HG03103 (cell line): ENCODE results near the gene KCNQ4.
A peak's percentile ranks its signal among the peaks of the same experiment; 100 is the strongest.

Source experiments
- ATAC-seq: cut with Tn5 transposase; IDR thresholded peaks from one replicate; pipeline ENCODE4 v1.9.1; 2021; ENCODE audit warnings: low read depth; ENCODE audit not compliant: unreplicated experiment

KCNQ4 gene

GRCh38 chr1:40856116-40856515 lies 72.5 kb downstream of the KCNQ4 start:
- no peak for ATAC-seq

DNA sequence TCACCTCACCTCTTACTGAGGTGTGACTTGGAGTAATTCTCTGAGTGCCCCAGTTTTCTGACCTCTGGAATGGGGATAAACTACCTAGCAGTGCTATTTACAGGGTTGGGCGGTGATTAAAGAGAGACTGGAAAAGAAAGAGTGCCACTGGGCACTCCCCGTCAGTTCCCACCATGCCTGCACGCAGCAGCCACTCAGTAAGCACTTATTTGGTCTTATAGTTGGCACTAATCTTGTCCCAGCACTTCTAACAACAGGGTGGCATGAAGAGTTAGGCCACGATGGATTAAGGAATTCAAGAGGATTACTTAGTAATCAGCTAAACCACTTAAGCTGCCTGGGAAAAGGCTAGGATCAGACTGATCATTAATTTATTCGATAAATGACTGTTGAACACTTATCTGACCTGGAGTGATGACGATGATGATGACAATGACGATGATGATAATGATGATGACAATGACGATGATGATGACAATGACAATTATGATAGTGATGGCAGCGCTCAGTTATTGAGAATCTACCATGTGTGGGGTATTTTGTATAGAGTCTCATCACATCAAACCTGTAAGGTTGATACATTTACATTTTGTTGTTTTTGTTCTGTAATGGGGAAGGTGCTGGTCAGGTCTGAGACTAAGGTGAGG lies 73.2 kb downstream of the KCNQ4 start:
- ATAC-seq: no peak

GRCh38 chr1:40857737-40858136 lies 74.2 kb downstream of the KCNQ4 start:
- ATAC-seq: no peak

- no peak for ATAC-seq
These were observed 75.3 kb downstream of the KCNQ4 start for GRCh38 chr1:40858856-40859416.

GRCh38 chr1:40860706-40861223 lies 77.2 kb downstream of the KCNQ4 start:
- no peak for ATAC-seq

DNA sequence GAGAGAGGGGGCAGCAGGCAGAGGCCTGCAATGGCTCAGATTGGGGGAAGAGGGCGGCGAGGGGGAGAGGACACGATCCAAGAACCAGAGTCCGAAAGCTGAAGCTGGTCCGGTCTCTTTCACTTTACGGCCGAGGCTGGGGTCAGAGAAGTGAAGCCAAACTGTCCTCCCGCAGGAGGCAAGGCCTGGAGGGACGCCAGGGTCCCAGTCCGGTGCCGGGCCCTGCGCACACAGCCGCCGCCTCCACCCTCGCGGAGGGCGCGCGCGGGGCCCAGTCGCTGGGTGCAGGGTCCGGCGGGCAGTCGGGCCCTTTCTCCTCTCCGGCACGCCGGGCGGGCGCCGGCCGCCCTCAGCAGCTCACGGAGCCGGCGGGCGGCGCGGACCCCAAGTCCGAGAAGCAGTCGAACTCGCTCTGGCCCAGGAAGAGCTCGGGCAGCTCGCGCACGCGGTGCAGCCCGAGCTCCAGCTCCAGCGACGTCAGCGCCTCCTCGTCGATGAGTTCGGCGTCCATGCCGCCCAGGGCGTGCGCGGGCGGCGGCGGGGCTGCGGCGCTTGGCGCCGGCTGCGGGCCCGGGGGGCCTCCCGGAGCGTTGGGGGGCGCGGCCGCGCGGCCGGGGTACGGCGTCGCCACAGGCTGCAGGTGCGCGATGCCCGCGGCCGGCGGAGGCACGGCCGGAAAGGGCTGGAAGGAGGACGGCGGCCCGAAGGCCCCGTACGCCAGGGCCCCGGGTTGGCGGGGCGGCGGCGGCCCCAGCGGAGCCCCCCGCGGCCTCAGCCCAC lies 77.8 kb downstream of the KCNQ4 start:
- ATAC-seq: peak; percentile 2

GRCh38 chr1:40862008-40862863 lies 78.6 kb downstream of the KCNQ4 start, which contains the start of gene CITED4:
Gene CITED4, minus strand, starts transcription at chr1:40862363. Its CDS starts 236 bp downstream, at chr1:40862127.
- peak; percentile 87 for ATAC-seq

- no peak for ATAC-seq
These were observed 84.6 kb downstream of the KCNQ4 start for GRCh38 chr1:40868051-40868723.

DNA sequence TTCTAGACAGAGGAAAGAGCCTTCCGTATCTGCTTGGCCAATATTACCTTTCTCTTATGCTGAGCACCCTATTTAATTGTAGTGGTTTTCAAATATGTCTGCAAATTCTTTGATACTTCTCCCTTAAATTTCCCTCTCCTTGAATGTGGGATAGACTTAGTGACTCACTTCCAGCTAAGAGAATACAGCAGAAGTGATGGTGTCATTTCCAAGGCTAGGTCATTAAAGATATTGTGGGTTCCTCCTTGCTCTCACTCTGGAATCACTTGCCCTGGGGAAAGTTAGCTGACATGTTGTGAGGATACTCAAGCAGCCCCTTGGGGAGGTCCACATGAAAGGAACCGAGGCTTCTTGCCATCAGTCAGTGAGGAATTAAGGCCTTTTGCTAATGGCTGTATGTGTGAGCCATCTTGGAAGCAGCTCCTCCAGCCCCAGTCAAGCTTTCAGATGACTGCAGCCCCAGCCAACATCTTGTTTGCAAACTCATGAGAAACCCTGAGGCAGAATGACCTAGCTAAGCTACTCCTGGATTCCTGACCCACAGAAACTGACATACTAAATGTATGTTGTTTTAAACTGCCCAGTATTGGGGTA lies 86.6 kb downstream of the KCNQ4 start:
- ATAC-seq: no peak

GRCh38 chr1:40872276-40872675 lies 88.7 kb downstream of the KCNQ4 start:
- no peak for ATAC-seq

GRCh38 chr1:40873863-40874472 lies 90.4 kb downstream of the KCNQ4 start:
- no peak for ATAC-seq

DNA sequence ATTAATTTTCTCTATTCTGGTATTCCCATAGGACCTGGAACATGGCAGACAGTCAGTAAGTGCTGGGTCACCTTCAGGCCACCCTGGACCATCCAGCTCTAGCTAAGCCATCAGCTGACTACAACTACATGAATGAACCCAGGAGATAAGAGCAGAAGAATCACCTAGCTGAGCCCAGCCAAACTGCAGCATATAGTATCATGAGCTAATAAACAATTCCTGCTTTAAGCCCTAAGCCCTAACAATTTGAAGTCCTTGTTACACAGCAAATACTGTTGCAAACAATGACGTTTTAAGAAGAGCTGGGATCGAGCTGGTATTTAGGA lies 92.8 kb downstream of the KCNQ4 start:
- no peak for ATAC-seq

DNA sequence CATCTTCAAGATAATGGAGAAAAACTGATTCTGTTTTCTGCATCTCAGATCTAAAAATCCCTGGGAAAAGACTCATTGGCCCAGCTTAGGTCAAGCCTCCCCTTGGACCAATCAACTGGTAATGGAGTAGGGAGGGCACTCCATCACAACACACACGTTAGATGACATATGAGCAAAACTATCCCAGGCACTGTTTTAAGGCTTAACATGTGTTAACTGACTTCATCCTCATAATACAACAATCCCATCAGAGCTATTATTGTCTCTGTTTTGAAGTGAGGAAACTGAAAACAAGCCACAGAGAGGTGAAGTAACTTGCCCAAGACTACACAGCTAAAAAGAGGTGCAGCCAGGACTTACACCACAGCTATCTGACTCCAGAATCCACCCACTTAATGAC lies 93.3 kb downstream of the KCNQ4 start:
- ATAC-seq: no peak

DNA sequence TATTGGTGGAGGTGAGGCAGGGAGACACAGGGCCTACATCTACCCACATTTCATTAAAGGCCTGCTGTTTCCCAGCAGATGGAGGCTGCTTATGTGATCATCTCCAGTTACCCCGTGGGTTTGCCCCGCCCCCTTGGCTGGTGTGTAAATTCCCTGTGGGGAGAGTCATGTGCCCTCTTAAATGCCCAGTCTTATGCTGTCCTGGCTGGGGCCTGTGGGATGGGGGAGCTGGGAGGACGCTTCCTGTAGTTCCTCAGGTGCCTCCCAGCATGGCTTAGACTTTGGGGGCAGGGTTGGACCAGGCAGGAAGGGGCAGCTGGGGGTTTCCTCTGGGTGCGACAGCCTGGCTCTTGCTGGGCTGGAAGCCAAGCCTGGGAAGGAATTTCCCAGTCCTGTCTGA lies 94.1 kb downstream of the KCNQ4 start:
- no peak for ATAC-seq

GRCh38 chr1:40878906-40879305 lies 95.3 kb downstream of the KCNQ4 start:
- ATAC-seq: no peak

DNA sequence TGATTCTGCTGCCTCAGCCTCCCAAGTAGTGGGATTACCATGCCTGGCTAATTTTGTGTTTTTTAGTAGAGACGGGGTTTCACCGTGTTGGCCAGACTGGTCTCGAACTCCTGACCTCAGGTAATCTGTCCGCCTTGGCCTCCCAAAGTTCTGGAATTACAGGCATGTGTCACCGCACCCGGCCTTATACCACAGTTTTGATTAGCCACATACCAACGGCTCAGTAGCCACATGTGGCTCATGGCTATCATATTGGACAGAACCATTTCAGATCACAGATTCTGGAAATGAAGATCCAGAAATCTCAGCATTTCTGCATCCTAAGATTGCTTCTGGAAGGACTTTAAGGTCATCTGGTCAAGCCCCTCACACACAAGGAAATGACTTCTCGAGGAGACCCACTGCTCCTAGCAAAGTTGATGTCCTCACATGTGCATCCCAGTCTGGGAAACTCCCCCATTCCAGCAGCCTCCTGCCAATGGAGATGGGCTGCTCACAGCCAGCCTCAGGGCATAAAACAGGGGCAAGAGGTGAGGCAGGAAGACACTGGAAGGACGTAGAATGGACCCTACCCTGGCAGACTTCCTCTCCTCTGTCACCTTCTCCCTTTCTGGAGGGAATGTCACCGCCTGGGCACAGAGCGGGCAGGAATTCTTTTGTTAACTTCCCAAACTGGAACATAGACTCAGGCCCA lies 96.0 kb downstream of the KCNQ4 start:
- ATAC-seq: no peak

DNA sequence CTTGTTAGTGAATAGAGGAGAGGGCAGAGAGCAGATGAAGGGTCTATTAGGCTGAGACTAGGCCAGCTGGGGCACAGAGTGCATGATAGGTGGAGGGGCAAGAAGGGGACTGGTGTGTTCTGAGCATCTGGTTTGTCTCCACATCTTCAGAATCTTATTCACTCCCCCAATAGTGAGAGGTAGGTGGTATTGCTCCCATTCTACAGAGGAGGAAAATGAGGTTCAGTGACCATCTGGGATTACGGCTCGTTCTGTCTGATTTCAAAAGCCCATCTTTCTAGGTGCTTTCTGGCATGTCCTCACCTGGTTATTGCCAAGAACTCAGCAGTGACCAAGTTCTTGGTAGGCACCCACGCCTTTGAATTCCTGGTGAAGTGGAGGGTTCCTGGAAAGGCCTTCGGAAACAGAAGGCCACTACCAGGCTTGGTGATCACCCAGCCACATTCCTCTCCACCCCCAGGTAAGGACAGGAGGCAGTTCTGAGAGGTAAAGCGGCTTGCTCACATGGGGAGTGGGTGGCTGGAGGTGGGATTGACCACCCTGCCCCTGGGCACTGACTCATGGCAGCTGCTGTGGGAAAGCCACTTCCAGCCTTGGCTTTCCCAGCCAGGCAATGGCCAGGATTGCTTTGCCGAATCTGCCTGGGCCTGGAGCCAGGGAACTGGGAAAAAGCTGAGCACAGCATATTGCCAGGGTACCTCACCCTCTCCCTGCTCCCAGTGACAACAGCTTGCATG lies 97.4 kb downstream of the KCNQ4 start:
- ATAC-seq: no peak
